Measurements from ENCODE around the gene KDM4B. TPM values are rescaled to one million over a fixed set of nuclear protein-coding genes. Genes with fewer than 3 reads are reported as not detected.

The KDM4B gene
- total and polyA plus RNA-seq, 12 donors: 12.4 to 35.8 (median 30.3) TPM

- Histone ChIP-seq H3K4me3 (no peak overlapping the region), H3K27ac (peak overlapping the region in 7 of 10 donors; percentile 16 to 65 (median 29)), H3K36me3 (peaks cover 0 to 71% (median 4%) of the 10 kb centered on the region in 9 donors), H3K27me3 (no peaks in the 10 kb centered on the region), H3K4me1 (peaks cover 4 to 51% (median 31%) of the 10 kb centered on the region in 9 donors), H3K9me3 (no peaks in the 10 kb centered on the region)
- 55 to 65% methylated on average over 35 of the region's 35 CpGs for WGBS, 2 donors
- DNase-seq (peak; percentile 29 to 55), ATAC-seq (peak; percentile 59 to 83 (median 66))
- no peak for TF ChIP-seq CTCF (IDR thresholded peaks at IDR 0.05)
- intact Hi-C loops (cut with DNase I): loop anchor here in 4 of 10 donors (10.0 kb wide), 3 partner anchors 80 to 100 kb away; no protein-coding TSS in a partner anchor
Measured at GRCh38 chr19:5054551-5055456, 85.9 kb downstream of the KDM4B start.

- no peaks in the 10 kb centered on the region for H3K9me3 ChIP-seq
- H3K4me3 ChIP-seq: no peak overlapping the region
- WGBS, 2 donors: 91 to 94% methylated on average over 12 to 13 of the region's 13 CpGs
- no peak for DNase-seq
- H3K4me1 ChIP-seq: peaks cover 4 to 45% (median 28%) of the 10 kb centered on the region in 9 donors
- TF ChIP-seq CTCF (IDR thresholded peaks at IDR 0.05): no peak
- H3K27ac ChIP-seq: peak overlapping the region in 2 of 10 donors; percentile 16 to 65
- H3K27me3 ChIP-seq: no peaks in the 10 kb centered on the region
- ATAC-seq: no peak
- intact Hi-C loops (cut with DNase I): loop anchor here in 4 of 10 donors (10.0 kb wide), 3 partner anchors 79 to 99 kb away; no protein-coding TSS in a partner anchor
- peaks cover 0 to 68% (median 4%) of the 10 kb centered on the region in 9 donors for H3K36me3 ChIP-seq
Measured at GRCh38 chr19:5055457-5055776, 86.5 kb downstream of the KDM4B start.

- Histone ChIP-seq H3K9me3 (peaks cover 0 to 12% (median 2%) of the 10 kb centered on the region in 11 donors), H3K27ac (no peak overlapping the region), H3K27me3 (no peaks in the 10 kb centered on the region), H3K4me1 (peaks cover 4 to 41% (median 28%) of the 10 kb centered on the region in 9 donors), H3K36me3 (peaks cover 0 to 64% (median 11%) of the 10 kb centered on the region in 9 donors), H3K4me3 (no peak overlapping the region)
- DNase-seq (no peak), ATAC-seq (no peak)
- TF ChIP-seq CTCF (IDR thresholded peaks at IDR 0.05): no peak
- intact Hi-C loops (cut with DNase I): loop anchor here in 4 of 10 donors (10.0 kb wide), 3 partner anchors 77 to 97 kb away; no protein-coding TSS in a partner anchor
- WGBS, 2 donors: 89 to 90% methylated on average over 5 of the region's 5 CpGs
Measured at GRCh38 chr19:5057860-5058259, 88.9 kb downstream of the KDM4B start.

GRCh38 chr19:5058521-5059212 is 89.8 kb downstream of the KDM4B start:
- WGBS, 2 donors: 70 to 80% methylated on average over 34 of the region's 34 CpGs
- intact Hi-C loops (cut with DNase I): loop anchor here in 4 of 10 donors (10.0 kb wide), 3 partner anchors 76 to 96 kb away; no protein-coding TSS in a partner anchor
- TF ChIP-seq CTCF (IDR thresholded peaks at IDR 0.05): no peak
- Histone ChIP-seq H3K36me3 (peaks cover 0 to 66% (median 20%) of the 10 kb centered on the region in 9 donors), H3K4me3 (no peak overlapping the region), H3K4me1 (peaks cover under 1 to 33% (median 22%) of the 10 kb centered on the region in 9 donors), H3K9me3 (peaks cover 0 to 15% (median 4%) of the 10 kb centered on the region in 11 donors), H3K27me3 (no peaks in the 10 kb centered on the region), H3K27ac (no peak overlapping the region)
- DNase-seq (no peak), ATAC-seq (no peak)

Data from heart right ventricle (tissue), 16 donors.